ENCODE results near the gene TMEM92. TPM values are rescaled to one million over a fixed set of nuclear protein-coding genes. Genes with fewer than 3 reads are reported as not detected.

Gene TMEM92
- total and polyA plus RNA-seq, 8 donors: 0.11 to 1.00 (median 0.26) TPM

DNA sequence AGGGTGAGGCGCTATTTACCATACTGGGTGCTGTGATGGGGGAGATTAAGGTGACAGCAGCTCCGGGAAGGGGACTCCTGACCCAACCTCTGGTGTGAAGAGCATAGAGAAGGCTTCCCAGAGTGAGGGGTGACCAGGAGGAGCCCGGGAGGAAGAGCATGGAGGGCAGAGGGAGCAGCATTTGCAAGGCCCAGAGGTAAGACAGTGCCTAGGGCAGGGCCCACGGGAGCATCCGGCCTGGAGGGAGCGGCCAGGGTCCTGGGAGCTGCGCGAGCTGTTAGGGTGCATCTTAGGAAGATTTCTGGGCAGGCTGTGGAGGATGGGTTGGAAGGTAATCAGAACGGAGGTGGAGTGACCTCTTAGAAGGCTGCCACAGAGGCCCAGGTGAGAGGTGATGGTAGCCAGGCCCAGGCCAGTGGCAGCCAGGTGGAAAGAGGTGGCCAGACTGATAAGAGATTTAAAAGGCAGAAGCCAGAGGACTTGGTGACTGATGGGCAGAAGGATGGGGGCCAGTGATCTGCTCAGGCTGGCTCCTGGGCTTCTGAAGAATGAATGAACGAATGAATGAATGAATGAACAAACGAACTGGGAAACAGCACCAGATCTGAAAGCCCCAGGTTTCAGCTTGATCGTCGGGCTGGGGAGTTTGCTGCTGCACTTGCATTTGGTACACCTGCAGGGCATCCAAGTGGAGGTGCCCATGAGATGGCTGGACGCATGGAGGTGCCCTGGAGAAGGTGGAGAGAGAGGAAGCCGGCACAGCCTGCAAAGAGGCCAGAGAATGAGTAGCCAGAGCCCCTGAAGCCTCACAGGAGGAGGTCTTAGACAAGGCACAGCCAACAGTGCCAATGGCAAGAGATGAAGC lies 13.0 kb upstream of the TMEM92 start:
- intact Hi-C loops (cut with DNase I): no loop called here
- no peak for FAIRE-seq
- WGBS, 2 donors: 67 to 76% methylated on average over 15 of the region's 15 CpGs

DNA sequence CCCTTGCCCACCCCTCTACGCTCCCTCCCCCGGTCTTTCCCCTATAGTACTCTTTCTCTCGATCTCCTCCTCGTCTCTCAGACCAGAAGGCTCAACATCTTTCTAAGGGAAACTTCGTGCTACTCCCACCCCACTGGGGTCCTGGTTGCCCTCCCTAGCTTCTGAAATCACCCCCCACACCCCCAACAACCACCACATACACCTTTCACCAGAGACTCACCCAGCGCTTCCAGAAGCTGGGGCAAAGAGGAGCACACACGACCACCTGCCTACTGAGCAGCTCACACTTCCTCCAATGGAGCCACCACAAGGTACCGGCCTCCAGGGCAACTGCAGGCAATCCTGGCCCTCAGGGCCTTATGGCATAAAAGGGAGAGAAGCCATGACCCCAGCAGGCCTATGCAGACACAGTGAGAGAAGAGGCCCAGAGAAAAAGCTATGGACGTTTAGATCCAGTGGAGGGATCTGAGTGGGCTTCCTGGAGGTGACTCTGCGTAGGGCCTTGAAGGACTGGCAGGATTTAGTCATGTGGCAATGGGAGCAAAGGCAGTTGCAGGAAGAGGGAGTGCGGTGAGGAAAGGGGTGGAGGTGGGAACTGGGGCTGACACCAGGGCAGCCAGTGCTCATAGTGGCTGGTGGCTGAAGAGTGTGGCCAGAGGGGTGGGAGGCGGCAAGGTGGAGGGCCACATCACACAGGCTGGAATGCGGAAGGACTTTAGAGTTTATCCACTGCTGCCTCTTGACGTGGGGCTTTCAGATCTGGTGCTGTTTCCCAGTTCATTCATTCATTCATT lies 12.1 kb upstream of the TMEM92 start:
- DNase-seq (peak in 1 of 6 donors; percentile 17), ATAC-seq (no peak), FAIRE-seq (no peak)
- TF ChIP-seq, protein P1, sequence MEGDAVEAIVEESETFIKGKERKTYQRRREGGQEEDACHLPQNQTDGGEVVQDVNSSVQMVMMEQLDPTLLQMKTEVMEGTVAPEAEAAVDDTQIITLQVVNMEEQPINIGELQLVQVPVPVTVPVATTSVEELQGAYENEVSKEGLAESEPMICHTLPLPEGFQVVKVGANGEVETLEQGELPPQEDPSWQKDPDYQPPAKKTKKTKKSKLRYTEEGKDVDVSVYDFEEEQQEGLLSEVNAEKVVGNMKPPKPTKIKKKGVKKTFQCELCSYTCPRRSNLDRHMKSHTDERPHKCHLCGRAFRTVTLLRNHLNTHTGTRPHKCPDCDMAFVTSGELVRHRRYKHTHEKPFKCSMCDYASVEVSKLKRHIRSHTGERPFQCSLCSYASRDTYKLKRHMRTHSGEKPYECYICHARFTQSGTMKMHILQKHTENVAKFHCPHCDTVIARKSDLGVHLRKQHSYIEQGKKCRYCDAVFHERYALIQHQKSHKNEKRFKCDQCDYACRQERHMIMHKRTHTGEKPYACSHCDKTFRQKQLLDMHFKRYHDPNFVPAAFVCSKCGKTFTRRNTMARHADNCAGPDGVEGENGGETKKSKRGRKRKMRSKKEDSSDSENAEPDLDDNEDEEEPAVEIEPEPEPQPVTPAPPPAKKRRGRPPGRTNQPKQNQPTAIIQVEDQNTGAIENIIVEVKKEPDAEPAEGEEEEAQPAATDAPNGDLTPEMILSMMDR (IDR thresholded peaks at IDR 0.05): no peak
- Histone ChIP-seq H3K4me3 (no peak overlapping the region), H3K27me3 (no peaks in the 10 kb centered on the region), H3K9me3 (no peaks in the 10 kb centered on the region), H3K36me3 (no peaks in the 10 kb centered on the region), H3K4me1 (no peaks in the 10 kb centered on the region), H3K27ac (no peak overlapping the region)
- 76 to 82% methylated on average over 14 of the region's 14 CpGs for WGBS, 2 donors
- intact Hi-C loops (cut with DNase I): no loop called here

More for the DNA sequence above, 13.0 kb upstream of the TMEM92 start:
- H3K27me3 ChIP-seq: no peaks in the 10 kb centered on the region
- H3K4me1 ChIP-seq: no peaks in the 10 kb centered on the region
- H3K4me3 ChIP-seq: no peak overlapping the region
- no peak overlapping the region for H3K27ac ChIP-seq
- H3K36me3 ChIP-seq: no peaks in the 10 kb centered on the region
- H3K9me3 ChIP-seq: no peaks in the 10 kb centered on the region
- TF ChIP-seq, protein P1 (IDR thresholded peaks at IDR 0.05): no peak
- DNase-seq (peak in 1 of 6 donors; percentile 29), ATAC-seq (no peak)

DNA sequence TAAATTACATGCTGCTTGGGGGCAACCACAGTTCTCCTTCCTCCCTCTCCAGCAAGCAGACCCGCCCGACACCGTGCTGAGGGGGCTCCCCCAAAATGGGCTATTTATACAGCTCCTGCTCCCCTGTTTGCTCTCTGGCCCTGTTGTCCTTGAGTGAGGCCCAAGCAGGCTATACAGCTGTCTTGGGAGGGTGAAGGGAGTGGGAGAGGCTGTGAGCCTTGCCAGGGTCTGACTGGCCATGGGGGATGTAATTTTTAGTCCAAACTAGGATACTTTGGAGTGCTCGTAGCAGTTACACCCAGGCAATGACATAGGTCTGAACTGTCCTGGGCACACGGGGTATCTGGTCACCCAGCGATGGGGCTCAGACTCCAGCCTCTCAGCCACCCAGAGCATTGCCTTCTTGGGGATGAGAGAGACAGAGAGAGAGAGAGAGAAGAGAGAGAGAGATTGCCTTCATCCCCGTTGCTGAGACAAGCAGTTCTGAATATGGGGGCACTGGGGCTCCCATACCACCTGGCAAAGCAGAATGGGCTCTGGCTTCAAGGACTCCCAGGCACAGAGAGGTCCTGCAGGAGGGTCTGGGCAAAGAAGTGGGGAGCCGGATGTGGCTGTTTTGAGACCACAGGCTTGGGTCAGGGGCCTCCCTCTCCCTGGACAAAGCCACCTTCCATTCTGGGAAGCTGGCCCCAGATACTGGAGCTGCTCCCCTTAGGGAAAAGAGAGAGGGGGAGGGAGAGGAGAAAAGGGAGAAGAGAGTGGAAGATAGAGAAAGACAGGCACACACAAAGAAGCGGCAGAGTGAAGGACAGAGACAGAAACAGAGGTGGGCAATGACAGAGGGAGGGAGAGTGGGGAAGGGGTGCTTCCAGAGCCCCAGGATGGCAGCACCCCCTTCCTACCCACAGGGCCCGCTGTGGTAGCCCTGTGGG lies 10.7 kb upstream of the TMEM92 start:
- Histone ChIP-seq H3K4me3 (no peak overlapping the region), H3K27me3 (no peaks in the 10 kb centered on the region), H3K9me3 (no peaks in the 10 kb centered on the region), H3K36me3 (no peaks in the 10 kb centered on the region), H3K27ac (no peak overlapping the region), H3K4me1 (no peaks in the 10 kb centered on the region)
- ATAC-seq (no peak), DNase-seq (peak in 1 of 6 donors; percentile 26), FAIRE-seq (no peak)
- TF ChIP-seq, protein P1 (IDR thresholded peaks at IDR 0.05): no peak
- intact Hi-C loops (cut with DNase I): no loop called here
- WGBS, 2 donors: 70 to 76% methylated on average over 9 to 10 of the region's 10 CpGs

DNA sequence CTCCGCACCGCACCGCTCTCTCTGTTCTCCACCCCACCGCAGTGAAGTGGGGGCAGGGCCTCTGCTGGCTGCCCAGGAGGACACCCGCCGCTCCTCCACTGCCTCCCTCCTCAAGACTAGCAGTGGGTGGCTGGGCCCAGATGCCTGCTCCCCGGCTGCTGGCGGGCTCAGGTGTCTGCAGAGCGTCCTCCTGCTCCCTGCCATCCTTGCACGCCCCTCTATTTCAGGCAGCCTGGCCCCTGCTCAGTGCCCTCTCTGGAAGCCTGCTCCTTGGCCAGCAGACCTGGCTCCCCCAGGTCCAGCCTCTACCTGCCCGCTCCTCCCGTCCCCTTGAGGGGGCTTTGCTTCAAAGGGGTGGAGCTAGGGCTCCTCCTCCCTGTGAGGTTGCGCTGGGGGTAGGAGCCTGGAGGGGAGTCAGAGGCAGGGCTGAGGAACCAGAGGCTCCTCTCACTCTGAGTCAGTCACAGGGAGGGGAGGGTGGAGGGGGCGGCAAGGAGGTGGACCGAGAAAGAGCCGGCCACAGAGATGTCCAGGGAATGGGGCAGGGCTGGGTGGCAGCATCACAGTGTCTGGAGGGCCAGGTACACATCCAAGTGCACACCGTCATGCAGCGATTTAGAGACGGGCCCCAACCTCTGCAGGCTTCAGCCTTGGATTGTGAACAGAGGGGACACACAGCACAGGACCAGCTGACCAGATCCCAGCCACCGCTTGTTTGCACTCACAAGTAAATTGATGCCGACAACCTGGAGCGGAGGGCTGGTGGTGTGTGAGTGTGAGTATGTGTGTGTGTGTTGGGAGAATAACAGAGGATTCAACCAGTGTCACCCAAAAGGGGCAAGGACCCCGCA lies 9.8 kb upstream of the TMEM92 start:
- H3K36me3 ChIP-seq: no peaks in the 10 kb centered on the region
- H3K27me3 ChIP-seq: no peaks in the 10 kb centered on the region
- TF ChIP-seq, protein P1 (IDR thresholded peaks at IDR 0.05): no peak
- 84 to 85% methylated on average over 20 to 23 of the region's 23 CpGs for WGBS, 2 donors
- FAIRE-seq: no peak
- H3K4me1 ChIP-seq: no peaks in the 10 kb centered on the region
- peak in 2 of 4 donors; percentile 16 to 33 for ATAC-seq
- H3K9me3 ChIP-seq: no peaks in the 10 kb centered on the region
- no peak overlapping the region for H3K4me3 ChIP-seq
- peak in 3 of 6 donors; percentile 13 to 58 (median 41) for DNase-seq
- intact Hi-C loops (cut with DNase I): no loop called here
- no peak overlapping the region for H3K27ac ChIP-seq
